ENCODE results near the gene GGA2.

GGA2 gene

DNA sequence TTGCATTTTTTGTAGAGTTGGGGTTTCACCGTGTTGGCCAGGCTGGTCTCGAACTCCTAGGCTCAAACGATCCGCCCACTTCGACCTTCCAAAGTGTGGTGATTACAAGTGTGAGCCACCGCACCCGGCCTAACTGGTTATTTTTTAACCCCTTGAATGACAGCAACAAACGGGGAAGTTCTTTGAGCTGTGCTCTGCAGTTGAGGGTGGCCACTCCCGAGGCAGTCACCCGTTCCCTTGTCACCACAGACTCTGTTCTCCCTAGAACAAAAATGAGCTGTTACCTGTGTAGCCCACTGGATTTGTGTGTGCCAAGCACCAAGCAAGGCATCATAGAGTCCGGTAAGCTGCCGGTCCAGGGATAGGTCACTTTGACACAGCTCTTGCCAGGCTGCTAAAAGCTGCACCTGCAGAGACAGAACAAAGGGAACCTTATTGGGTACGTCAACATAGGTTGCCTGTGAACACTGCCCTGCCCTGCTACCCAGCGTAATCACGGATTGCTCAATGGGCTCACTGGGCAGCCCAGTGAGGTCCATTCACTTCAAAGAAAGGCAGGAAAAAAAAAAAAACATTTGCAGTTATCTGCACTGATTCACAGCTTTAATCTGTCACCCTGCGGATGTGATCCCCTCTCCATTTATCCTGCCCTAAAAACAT lies 76.9 kb downstream of the GGA2 start:
- Histone ChIP-seq H3K27ac (ENCODE audit: low read depth, low read length) (no peak overlapping the region), H3K36me3 (ENCODE audit: control insufficient read depth, insufficient read depth, low read length) (peaks cover 37% of the 10 kb centered on the region)

DNA sequence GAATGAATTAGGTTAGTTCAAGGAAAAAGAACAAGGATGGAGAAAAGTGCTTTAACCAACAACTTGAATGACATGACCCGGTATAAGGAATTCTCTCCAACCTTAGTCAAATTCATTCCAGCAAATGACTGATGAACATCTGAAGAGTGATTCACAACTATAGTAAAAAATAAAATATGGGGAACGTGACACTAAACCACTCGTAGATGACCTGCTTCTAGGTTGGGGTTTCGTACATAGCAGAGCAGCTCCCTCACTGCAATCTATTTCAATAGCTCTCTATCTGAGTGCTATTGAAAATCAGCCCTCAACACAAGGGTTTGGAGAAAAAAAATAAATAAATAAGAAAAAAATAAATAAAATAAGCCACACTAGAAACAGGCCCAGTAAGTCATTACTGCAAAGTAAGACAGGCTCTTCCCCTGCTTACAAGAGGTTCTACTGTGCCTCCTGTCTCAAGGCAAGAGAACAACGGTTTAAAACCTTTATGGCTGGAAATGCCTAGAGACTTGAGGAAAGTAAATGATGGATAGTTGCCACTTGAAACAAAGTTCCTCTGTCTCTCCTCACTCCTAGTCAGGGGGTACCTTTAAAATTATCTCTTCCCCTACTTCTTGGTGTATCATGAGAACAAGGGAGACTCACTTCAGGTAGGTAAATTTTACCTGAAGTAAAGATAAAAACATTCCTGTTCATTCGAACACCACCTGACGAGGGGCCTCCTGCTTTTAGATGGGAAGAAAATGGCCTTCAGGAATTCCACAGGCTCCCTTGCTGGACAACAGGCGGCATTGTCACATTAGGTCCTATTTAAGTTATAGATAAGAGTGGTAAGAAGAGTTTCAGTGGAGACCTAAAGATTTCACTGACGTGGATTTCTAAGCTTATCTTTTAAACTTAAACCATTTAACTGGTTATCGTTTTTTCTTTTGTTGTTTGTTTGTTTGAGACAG lies 77.8 kb downstream of the GGA2 start:
- no peak overlapping the region for H3K27ac ChIP-seq (ENCODE audit: low read depth, low read length)
- no peaks in the 10 kb centered on the region for H3K27me3 ChIP-seq (ENCODE audit: control insufficient read depth, insufficient read depth, low read length)
- no peak overlapping the region for H3K4me3 ChIP-seq (ENCODE audit: low read depth, low read length)
- H3K9me3 ChIP-seq (ENCODE audit: control insufficient read depth, insufficient read depth, low read length): no peaks in the 10 kb centered on the region
- H3K9ac ChIP-seq (ENCODE audit: low read depth, low read length): no peak overlapping the region
- no peaks in the 10 kb centered on the region for H3K4me1 ChIP-seq (ENCODE audit: control insufficient read depth, insufficient read depth, low read length)
- peaks cover 33% of the 10 kb centered on the region for H3K36me3 ChIP-seq (ENCODE audit: control insufficient read depth, insufficient read depth, low read length)

More for the DNA sequence above, 76.9 kb downstream of the GGA2 start:
- H3K9ac ChIP-seq (ENCODE audit: low read depth, low read length): no peak overlapping the region
- no peaks in the 10 kb centered on the region for H3K4me1 ChIP-seq (ENCODE audit: control insufficient read depth, insufficient read depth, low read length)
- H3K9me3 ChIP-seq (ENCODE audit: control insufficient read depth, insufficient read depth, low read length): no peaks in the 10 kb centered on the region
- H3K4me3 ChIP-seq (ENCODE audit: low read depth, low read length): no peak overlapping the region
- no peaks in the 10 kb centered on the region for H3K27me3 ChIP-seq (ENCODE audit: control insufficient read depth, insufficient read depth, low read length)

DNA sequence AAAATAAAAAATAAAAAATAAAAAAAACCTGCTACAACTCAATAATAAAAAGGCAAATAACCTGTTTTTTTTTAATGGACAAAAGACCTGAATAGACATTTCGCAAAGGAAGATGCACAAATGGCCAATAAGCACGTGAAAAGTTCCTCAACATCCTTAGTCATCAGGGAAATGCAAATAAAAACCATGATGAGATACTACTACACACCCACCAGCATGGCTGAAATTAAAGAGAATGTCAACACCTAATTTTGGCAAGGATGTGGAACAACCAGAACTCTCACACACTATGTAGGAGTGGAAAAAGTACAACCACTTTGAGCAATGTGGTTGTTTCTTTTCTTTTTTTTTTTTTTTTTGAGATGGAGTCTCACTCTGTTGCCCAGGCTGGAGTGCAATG lies 81.9 kb downstream of the GGA2 start:
- Histone ChIP-seq H3K36me3 (ENCODE audit: control insufficient read depth, insufficient read depth, low read length) (peaks cover 25% of the 10 kb centered on the region), H3K4me1 (ENCODE audit: control insufficient read depth, insufficient read depth, low read length) (no peaks in the 10 kb centered on the region), H3K27me3 (ENCODE audit: control insufficient read depth, insufficient read depth, low read length) (no peaks in the 10 kb centered on the region), H3K4me3 (ENCODE audit: low read depth, low read length) (no peak overlapping the region), H3K9me3 (ENCODE audit: control insufficient read depth, insufficient read depth, low read length) (no peaks in the 10 kb centered on the region), H3K27ac (ENCODE audit: low read depth, low read length) (no peak overlapping the region), H3K9ac (ENCODE audit: low read depth, low read length) (no peak overlapping the region)

DNA sequence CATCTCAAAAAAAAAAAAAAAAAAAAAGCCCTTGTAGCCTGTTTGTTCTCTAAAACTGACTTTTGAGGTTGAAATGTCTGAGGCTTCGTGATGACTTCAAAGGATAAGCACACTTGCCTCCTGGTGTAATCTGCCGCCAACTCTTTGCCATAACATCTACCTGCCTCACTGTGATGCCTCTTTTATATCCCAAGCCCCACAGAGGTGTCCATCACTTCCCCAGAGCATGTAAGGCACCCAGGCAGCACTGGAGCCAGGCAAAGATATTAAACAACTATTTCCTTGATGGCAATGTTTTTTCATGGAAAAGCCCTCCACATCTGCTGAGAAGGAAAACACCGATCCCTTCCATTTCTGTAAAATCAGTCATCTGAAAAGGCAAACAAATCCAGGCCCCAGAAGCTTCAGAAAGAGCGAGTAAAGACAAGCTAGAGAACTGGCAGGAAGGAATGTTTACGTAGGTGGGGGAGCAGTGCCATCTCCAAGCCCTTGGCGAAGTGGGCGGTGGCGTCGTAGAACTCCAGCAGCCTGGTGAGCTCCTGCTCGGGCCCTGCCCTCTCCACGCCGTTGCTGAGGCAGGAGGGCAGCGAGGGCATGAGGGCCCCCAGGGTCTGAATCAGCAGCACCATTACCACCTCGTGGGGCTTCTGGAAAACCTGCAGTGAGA lies 85.9 kb downstream of the GGA2 start:
- H3K4me3 ChIP-seq (ENCODE audit: low read depth, low read length): no peak overlapping the region
- no peak overlapping the region for H3K9ac ChIP-seq (ENCODE audit: low read depth, low read length)
- H3K4me1 ChIP-seq (ENCODE audit: control insufficient read depth, insufficient read depth, low read length): peaks cover 7% of the 10 kb centered on the region
- no peaks in the 10 kb centered on the region for H3K27me3 ChIP-seq (ENCODE audit: control insufficient read depth, insufficient read depth, low read length)
- H3K27ac ChIP-seq (ENCODE audit: low read depth, low read length): no peak overlapping the region
- 0 out of 2 replicates have a peak, but pooled peaks cover 8% of the 10 kb centered on the region for H3K36me3 ChIP-seq (ENCODE audit: control insufficient read depth, insufficient read depth, low read length)
- no peaks in the 10 kb centered on the region for H3K9me3 ChIP-seq (ENCODE audit: control insufficient read depth, insufficient read depth, low read length)

DNA sequence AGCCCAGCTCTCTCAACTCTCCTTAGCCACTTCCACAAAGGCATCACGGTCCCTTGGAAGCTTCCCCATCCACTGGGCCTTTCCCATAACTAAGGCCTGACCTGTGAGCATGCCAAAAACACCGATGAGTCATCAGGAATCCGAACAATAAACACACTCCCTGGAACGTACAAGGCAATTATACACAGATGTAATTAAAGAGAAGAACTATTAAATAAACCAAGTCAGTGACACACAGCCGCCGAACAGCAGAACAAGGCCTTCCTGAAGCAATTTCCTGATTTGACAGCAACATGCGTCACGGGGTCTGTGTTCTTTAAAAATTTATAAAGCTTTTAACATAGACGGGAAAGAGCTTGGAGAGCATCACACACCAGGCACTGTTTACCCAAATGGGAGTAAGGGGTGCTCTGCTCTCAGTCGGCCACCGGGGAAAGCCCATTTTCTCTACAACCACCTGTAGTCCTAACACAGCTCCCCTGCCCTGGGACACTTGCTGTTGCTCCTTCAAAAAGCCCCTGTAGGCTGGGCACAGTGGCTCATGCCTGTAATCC lies 86.7 kb downstream of the GGA2 start:
- Histone ChIP-seq H3K36me3 (ENCODE audit: control insufficient read depth, insufficient read depth, low read length) (0 out of 2 replicates have a peak, but pooled peaks cover 8% of the 10 kb centered on the region), H3K4me3 (ENCODE audit: low read depth, low read length) (no peak overlapping the region), H3K27me3 (ENCODE audit: control insufficient read depth, insufficient read depth, low read length) (no peaks in the 10 kb centered on the region), H3K9me3 (ENCODE audit: control insufficient read depth, insufficient read depth, low read length) (no peaks in the 10 kb centered on the region), H3K9ac (ENCODE audit: low read depth, low read length) (no peak overlapping the region), H3K27ac (ENCODE audit: low read depth, low read length) (no peak overlapping the region), H3K4me1 (ENCODE audit: control insufficient read depth, insufficient read depth, low read length) (peaks cover 7% of the 10 kb centered on the region)

DNA sequence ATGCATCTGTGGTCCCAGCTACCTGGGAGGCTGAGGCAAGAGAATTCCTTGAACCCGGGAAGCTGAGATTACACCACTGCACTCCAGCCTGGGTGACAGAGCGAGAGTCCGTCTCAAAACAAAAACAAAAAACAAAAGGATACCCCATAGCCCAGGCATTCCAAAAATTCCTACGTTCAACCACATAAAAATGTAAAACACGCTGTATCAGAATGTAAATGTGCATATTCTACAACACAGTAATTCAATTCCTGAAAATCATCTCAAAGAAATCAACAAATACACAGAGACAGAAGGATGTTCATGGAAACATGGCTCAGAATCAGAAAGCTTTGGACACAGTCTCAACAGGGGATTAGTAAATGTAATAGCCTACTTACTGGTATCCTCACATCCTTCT lies 90.3 kb downstream of the GGA2 start:
- Histone ChIP-seq H3K4me1 (ENCODE audit: control insufficient read depth, insufficient read depth, low read length) (peaks cover 7% of the 10 kb centered on the region), H3K9me3 (ENCODE audit: control insufficient read depth, insufficient read depth, low read length) (no peaks in the 10 kb centered on the region), H3K27ac (ENCODE audit: low read depth, low read length) (no peak overlapping the region), H3K4me3 (ENCODE audit: low read depth, low read length) (no peak overlapping the region), H3K36me3 (ENCODE audit: control insufficient read depth, insufficient read depth, low read length) (peaks cover 27% of the 10 kb centered on the region), H3K27me3 (ENCODE audit: control insufficient read depth, insufficient read depth, low read length) (no peaks in the 10 kb centered on the region), H3K9ac (ENCODE audit: low read depth, low read length) (no peak overlapping the region)

DNA sequence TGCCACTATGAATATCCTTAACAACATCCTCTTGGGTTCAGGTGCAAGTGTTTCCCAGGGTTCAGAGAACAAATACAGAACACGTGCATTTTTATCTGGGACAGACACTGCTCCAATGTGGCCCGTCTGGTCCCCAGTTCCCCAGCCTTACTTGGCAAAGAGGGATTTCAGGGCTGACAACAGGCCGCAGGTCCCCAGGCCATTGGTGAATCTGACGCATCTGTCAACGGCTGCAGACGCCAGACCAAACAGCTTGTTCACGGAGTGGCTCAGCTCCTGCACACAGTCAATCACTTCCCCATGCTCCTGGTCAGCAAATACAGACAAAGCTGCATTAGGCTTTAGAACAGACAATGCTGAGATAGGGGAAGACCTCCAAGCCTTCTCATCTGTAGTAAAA lies 93.5 kb downstream of the GGA2 start:
- Histone ChIP-seq H3K36me3 (ENCODE audit: control insufficient read depth, insufficient read depth, low read length) (peaks cover 47% of the 10 kb centered on the region), H3K27me3 (ENCODE audit: control insufficient read depth, insufficient read depth, low read length) (no peaks in the 10 kb centered on the region), H3K4me3 (ENCODE audit: low read depth, low read length) (no peak overlapping the region), H3K9me3 (ENCODE audit: control insufficient read depth, insufficient read depth, low read length) (no peaks in the 10 kb centered on the region), H3K9ac (ENCODE audit: low read depth, low read length) (no peak overlapping the region), H3K4me1 (ENCODE audit: control insufficient read depth, insufficient read depth, low read length) (peaks cover 7% of the 10 kb centered on the region), H3K27ac (ENCODE audit: low read depth, low read length) (no peak overlapping the region)

DNA sequence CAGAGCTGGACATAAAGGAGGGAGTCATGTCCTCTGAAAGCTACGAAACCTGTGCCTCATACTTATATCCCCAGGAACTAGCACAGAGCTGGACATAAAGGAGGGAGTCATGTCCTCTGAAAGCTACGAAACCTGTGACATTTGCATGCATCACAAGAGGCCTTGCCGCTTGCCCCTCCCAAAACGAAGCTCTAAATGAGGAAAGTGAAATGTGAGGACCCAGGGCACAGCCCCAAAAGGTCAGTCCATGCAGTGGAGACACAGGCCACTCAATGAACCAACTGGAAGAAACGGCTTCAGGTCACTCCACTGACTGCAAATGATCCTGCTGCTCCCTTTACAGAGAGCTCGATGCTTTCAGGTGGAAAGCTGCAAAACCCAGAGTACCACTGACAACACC lies 95.6 kb downstream of the GGA2 start:
- H3K9ac ChIP-seq (ENCODE audit: low read depth, low read length): no peak overlapping the region

More for the DNA sequence above, 95.6 kb downstream of the GGA2 start:
- no peaks in the 10 kb centered on the region for H3K27me3 ChIP-seq (ENCODE audit: control insufficient read depth, insufficient read depth, low read length)
- no peak overlapping the region for H3K4me3 ChIP-seq (ENCODE audit: low read depth, low read length)
- H3K36me3 ChIP-seq (ENCODE audit: control insufficient read depth, insufficient read depth, low read length): peaks cover 55% of the 10 kb centered on the region
- H3K9me3 ChIP-seq (ENCODE audit: control insufficient read depth, insufficient read depth, low read length): no peaks in the 10 kb centered on the region
- H3K27ac ChIP-seq (ENCODE audit: low read depth, low read length): no peak overlapping the region
- peaks cover 8% of the 10 kb centered on the region for H3K4me1 ChIP-seq (ENCODE audit: control insufficient read depth, insufficient read depth, low read length)
